ENCODE measurements around the gene ARHGEF12. TPM values are rescaled to one million over a fixed set of nuclear protein-coding genes. Genes with fewer than 3 reads are reported as not detected.

The ARHGEF12 gene
- polyA plus RNA-seq, 1 experiment, result 16.9 TPM

GRCh38 chr11:120326228-120326627 is 10.0 kb upstream of the ARHGEF12 start:
- ChIA-PET CTCF (interaction anchor here (1.0 to 2.4 kb wide), 4 partner anchors 9 to 24 kb away, joined by 3 to 15 read pairs (median 4); partner anchors contain the start of gene ARHGEF12), POLR2A (no interaction called here)
- H3K36me3 ChIP-seq (ENCODE audit: control insufficient read depth, insufficient read depth, low read length), result peaks cover 3% of the 10 kb centered on the region
- TF ChIP-seq CTCF (IDR thresholded peaks at IDR 0.05; ENCODE audit: insufficient read depth, low read depth, low read length), result no peak
- no peak for DNase-seq (ENCODE audit: low read depth)
- no peaks in the 10 kb centered on the region for H3K27me3 ChIP-seq (ENCODE audit: control insufficient read depth, insufficient read depth, low read length)
- peak overlapping the region; percentile 62 for H3K4me3 ChIP-seq (ENCODE audit: low read depth, low read length)

DNA sequence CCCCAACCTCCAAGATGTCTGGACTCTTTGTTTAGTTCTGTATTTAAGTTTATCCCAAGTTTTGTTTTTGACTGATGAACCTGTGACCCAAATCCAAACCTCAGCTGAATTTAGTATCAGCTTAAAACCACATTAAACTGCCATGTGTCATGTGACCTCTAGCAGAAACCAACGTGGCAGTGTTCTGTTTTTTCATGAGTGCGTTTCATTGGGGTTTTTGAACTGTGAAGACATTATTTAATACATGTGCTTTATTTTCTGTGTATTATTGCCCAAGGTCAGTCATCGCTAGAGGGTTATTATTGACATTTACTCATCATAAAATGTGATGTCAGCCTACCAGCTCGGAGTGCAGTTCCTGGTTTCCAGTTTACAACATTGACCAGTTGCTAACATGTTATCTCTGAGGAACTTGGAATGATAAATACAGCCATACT is 9.3 kb upstream of the ARHGEF12 start:
- no peak for DNase-seq (ENCODE audit: low read depth)
- Histone ChIP-seq H3K27me3 (ENCODE audit: control insufficient read depth, insufficient read depth, low read length) (no peaks in the 10 kb centered on the region), H3K4me3 (ENCODE audit: low read depth, low read length) (no peak overlapping the region), H3K36me3 (ENCODE audit: control insufficient read depth, insufficient read depth, low read length) (peaks cover 3% of the 10 kb centered on the region)
- no peak for TF ChIP-seq CTCF (IDR thresholded peaks at IDR 0.05; ENCODE audit: insufficient read depth, low read depth, low read length)
- POLR2A ChIA-PET, result no interaction called here
- CTCF ChIA-PET, result interaction anchor here (1.0 to 2.4 kb wide), 4 partner anchors 8 to 24 kb away, joined by 3 to 15 read pairs (median 4); partner anchors contain the start of gene ARHGEF12

- H3K36me3 ChIP-seq (ENCODE audit: control insufficient read depth, insufficient read depth, low read length), result peaks cover 3% of the 10 kb centered on the region
- no peaks in the 10 kb centered on the region for H3K27me3 ChIP-seq (ENCODE audit: control insufficient read depth, insufficient read depth, low read length)
- no peak for DNase-seq (ENCODE audit: low read depth)
- POLR2A ChIA-PET, result no interaction called here
- no peak overlapping the region for H3K4me3 ChIP-seq (ENCODE audit: low read depth, low read length)
- CTCF ChIA-PET, result interaction anchor here (1.3 to 2.4 kb wide), 2 partner anchors 9 to 25 kb away, joined by 4 to 15 read pairs; partner anchors contain the start of gene ARHGEF12
- TF ChIP-seq CTCF (IDR thresholded peaks at IDR 0.05; ENCODE audit: insufficient read depth, low read depth, low read length), result no peak
Measured at GRCh38 chr11:120327311-120327710, 8.9 kb upstream of the ARHGEF12 start.

DNA sequence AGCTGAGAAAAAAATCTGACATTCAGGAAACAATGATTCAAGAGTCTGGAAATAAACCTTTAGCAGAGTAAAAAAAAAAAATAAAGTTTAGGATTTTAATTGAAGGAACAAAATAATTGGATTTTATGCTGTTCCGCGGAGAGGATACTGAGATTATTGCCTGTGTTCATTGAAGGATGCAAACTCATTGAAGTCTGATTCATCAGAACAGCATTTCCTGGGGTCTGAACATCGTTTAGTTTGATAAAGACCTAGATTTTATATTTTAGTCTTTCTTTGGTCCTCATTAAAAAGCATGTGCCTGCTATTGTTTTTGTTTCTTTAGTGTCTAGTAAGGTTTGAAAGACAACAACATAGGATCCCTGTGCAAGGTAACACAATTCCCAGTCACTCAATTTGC is 6.7 kb upstream of the ARHGEF12 start:
- Histone ChIP-seq H3K36me3 (ENCODE audit: control insufficient read depth, insufficient read depth, low read length) (peaks cover 3% of the 10 kb centered on the region), H3K27me3 (ENCODE audit: control insufficient read depth, insufficient read depth, low read length) (no peaks in the 10 kb centered on the region), H3K4me3 (ENCODE audit: low read depth, low read length) (no peak overlapping the region)
- no peak for DNase-seq (ENCODE audit: low read depth)
- POLR2A ChIA-PET, result no interaction called here
- TF ChIP-seq CTCF (IDR thresholded peaks at IDR 0.05; ENCODE audit: insufficient read depth, low read depth, low read length), result no peak
- CTCF ChIA-PET, result no interaction called here

DNA sequence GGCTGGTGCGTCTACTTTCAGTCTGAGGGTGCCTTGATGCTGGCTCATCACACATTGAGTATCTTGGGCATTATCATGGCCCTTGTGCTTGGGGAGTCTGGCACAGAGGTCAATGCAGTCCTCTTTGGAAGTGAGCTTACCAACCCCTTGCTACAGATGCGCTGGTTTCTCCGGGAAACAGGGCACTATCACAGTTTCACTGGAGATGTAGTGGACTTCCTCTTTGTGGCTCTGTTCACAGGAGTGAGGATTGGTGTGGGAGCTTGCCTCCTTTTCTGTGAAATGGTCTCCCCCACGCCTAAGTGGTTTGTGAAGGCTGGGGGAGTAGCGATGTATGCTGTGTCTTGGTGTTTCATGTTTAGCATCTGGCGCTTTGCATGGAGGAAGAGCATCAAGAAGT is 6.2 kb upstream of the ARHGEF12 start:
- peaks cover 3% of the 10 kb centered on the region for H3K36me3 ChIP-seq (ENCODE audit: control insufficient read depth, insufficient read depth, low read length)
- no peaks in the 10 kb centered on the region for H3K27me3 ChIP-seq (ENCODE audit: control insufficient read depth, insufficient read depth, low read length)
- CTCF ChIA-PET, result no interaction called here
- POLR2A ChIA-PET, result no interaction called here
- TF ChIP-seq CTCF (IDR thresholded peaks at IDR 0.05; ENCODE audit: insufficient read depth, low read depth, low read length), result no peak
- no peak overlapping the region for H3K4me3 ChIP-seq (ENCODE audit: low read depth, low read length)
- no peak for DNase-seq (ENCODE audit: low read depth)

All from BJ (cell line).